Pulmonary artery endothelial cell (primary cell): Measurements from ENCODE around the gene PLCD4. TPM values are rescaled to one million over a fixed set of nuclear protein-coding genes. Genes with fewer than 3 reads are reported as not detected.

ENCODE experiments used
- DNase-seq: peaks from one replicate; pipeline ENCODE4 v3.0.0-alpha.2; 2011; ENCODE audit warnings: low read depth, low spot score
- total RNA-seq: library from RNA; depleted of rRNA; stranded (reverse); fragments of >200 nt; gene quantifications from 2 replicates; pipeline ENCODE4 v1.2.3, GENCODE V29; 2014

PLCD4 gene
- total RNA-seq, 1 donor from 2014 or later, result 3.0 TPM

DNA sequence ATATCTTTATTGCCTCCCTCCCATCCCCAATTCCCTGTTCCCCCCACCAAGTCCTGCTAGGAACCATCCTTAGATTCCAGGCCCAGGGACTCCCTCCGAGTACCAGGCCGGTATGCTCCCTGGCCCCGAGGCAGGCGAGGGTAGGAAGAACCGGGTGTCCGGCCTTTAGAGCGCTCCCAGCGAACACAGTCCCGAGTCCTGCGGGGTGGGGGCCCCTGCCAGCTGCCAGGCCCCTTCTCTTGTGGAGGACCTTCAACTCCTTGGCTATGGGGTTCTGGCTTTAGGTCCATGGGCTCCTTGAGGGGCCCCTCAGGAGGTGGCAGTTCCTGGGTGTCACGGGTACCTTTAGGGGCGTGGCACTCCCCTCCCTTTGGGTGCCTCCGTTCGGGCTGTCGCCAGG lies 56.2 kb downstream of the PLCD4 start:
- no peak for DNase-seq

DNA sequence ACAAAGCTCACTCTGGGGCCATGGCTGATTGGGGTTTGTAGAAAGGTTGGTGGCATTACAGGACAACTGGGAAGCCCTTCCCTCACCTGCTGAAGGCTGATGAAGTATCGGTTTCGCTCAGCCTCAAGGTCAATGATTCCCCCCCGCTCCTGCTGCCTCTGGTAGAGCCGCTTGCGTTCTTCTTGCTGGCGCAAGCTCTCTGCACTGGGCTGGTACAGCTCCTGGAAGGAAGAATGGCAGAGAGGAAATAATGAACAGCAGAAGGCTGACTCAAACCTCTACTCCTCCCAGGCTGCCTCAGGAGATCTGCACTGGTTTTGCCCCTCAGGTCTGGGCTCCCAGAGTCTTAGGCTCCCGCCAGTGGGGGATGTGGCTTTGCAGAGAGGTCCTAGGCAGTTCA lies 57.0 kb downstream of the PLCD4 start:
- no peak for DNase-seq

DNA sequence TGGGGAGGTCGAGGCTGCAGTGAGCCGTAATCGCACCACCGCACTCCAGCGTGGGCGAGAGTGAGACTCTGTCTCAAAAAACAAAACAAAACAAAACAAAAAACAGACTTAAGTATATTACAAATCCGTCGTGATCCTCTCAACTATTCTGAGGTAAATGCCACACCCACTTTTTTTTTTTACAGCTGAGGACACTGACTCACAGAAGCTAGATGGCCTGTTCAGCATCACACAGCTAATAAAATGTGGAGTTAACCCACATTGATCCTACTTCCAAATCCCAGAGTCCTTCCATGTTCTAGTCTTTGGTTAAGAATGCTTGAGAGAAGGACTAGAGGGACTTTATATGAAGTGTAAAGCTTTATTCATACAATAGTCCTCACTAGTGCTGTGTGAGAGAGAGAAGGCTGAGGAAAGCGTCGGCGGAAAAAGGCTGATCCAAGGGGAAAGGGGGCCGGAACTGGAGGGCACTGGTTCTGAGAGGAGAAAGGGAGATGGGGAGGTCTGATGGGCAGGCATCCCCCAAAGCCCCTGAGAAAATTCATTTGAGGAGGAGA lies 63.5 kb downstream of the PLCD4 start:
- DNase-seq, result no peak

DNA sequence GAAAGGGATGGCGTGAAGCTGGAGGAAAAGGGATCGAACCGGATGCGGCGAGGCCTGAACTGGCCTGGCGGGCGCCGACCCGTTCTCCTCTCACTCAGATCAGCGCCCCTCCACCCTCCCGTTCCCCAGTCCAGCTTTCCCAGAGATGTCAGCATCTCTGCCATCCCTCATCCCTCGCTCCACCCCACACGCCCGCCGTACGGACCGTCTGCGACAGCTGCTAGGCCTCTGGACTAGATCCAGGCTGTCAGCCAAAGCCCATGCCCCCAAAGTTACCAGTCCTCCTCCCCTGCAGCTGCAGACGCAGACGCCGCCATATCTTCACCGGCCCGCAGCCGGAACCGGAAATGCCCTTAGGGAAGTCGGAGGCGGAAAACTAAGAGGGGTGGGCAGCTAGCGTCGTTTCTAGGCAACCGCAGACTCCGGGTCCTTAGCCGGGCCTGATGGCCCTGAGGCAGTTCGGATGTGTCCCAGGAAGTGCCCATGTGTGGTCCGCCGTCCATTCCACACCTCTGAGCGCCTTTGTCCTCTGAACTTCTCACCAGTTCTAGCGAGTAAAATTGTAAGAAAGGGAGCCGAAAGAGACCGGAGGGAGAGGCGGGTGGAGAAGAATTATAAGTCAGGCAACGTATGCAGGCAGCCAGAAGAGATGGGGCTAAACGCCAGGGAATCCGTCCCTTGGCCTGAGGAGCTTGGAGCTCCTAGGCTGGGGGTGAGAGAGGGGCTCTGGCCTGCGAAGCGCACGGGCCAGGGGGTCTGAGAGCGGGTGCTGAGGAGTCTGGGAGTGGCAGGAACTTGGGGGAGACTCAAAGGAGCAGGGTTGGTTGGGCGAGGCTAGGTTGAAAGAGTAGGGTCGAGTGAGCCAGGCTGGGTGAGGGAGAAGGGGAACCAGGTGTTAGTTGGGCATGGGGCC lies 64.2 kb downstream of the PLCD4 start, which contains the start of the genes RNF25 and STK36:
TSS of gene RNF25 (minus strand) at position 349 of the 913 bp plus-strand sequence. CDS start at position 317, 32 bp downstream.
TSS of gene STK36 (plus strand) at position 433 of the 913 bp plus-strand sequence. CDS start 744 bp downstream, outside the sequence.
- DNase-seq, result peak; percentile 49

DNA sequence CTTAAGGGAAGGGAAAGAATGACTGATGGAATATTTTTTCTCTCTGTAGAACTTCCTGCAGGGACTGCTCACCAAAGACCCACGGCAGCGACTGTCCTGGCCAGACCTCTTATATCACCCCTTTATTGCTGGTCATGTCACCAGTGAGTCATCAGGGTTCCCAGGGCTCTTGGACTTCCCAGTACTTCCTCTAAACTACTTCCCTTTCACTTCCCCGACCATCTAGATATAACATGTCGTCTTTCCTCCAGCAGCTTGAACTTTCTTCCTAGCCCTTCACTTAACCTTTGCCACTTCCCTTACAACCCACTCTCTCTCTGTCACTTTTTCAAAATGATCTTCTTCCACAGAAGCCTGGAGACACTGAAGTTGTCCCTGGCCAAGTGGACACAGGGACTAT lies 71.4 kb downstream of the PLCD4 start:
- no peak for DNase-seq

DNA sequence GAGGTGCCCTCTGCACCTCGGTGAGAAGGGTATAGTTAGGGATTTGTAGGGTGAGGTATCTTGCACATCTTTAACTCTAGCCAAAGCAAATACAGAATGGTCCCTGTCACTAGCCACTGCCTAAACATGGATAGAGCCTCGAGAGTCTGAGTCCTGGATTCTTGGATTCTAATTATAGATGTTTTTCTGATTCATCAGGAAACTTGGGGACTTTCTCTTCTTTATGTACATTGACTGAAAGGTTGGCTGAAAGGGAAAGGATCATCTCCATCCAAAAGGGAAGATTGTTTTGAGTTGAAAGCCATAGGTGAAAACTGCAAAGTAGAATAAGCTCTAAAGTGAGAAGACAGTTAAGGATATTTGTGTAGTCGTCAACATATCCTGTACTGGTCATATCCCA lies 72.4 kb downstream of the PLCD4 start:
- no peak for DNase-seq

Other genes starting within 250 kb of the PLCD4 start
- 0.04 TPM in 1 of 2 replicates, not detected in the other for gene SLC11A1, start 225.6 kb upstream of the PLCD4 start, total RNA-seq
- gene CTDSP1, start 208.0 kb upstream of the PLCD4 start, total RNA-seq, result 51.0 and 73.3 TPM in 2 replicates
- gene VIL1, start 188.8 kb upstream of the PLCD4 start, total RNA-seq, result not detected in 2 replicates
- 7.9 and 11.8 TPM in 2 replicates for gene USP37, start 39.5 kb upstream of the PLCD4 start, total RNA-seq
- 49.5 and 64.3 TPM in 2 replicates for gene CNOT9, start 39.1 kb upstream of the PLCD4 start, total RNA-seq
- 7.5 and 11.7 TPM in 2 replicates for gene ZNF142, start 51.7 kb downstream of the PLCD4 start, total RNA-seq
- 33.9 and 57.8 TPM in 2 replicates for gene BCS1L, start 51.8 kb downstream of the PLCD4 start, total RNA-seq
- gene RNF25, start 64.1 kb downstream of the PLCD4 start, total RNA-seq, result 31.6 and 43.2 TPM in 2 replicates
- 11.5 and 15.8 TPM in 2 replicates for gene STK36, start 64.2 kb downstream of the PLCD4 start, total RNA-seq
- gene TTLL4, start 102.9 kb downstream of the PLCD4 start, total RNA-seq, result 6.4 and 10.0 TPM in 2 replicates
- gene CYP27A1, start 174.2 kb downstream of the PLCD4 start, total RNA-seq, result 10.5 and 10.9 TPM in 2 replicates
- not detected in 2 replicates for gene PRKAG3, start 223.9 kb downstream of the PLCD4 start, total RNA-seq